ENCODE results near the gene CHRNB1.

The CHRNB1 gene

DNA sequence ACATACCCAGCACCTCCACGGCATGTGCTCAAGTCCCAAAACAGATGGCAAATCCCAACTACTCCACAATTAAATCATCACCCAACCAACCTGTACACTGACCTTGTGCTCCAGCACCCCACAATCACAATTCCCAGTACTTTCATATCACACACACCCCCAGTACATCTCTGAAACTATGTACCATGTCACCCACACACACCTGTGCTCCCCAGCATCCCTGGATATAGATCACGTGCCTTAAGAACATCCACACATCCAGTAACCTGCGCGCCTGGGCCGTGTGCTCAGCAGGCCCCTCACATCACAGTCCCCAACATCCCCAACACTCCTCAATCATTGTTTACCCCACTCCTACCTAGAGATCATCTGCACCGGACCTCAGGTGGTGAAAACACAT is 35.1 kb upstream of the CHRNB1 start:
- no peak overlapping the region for H3K27ac ChIP-seq
- TF ChIP-seq, protein P1, sequence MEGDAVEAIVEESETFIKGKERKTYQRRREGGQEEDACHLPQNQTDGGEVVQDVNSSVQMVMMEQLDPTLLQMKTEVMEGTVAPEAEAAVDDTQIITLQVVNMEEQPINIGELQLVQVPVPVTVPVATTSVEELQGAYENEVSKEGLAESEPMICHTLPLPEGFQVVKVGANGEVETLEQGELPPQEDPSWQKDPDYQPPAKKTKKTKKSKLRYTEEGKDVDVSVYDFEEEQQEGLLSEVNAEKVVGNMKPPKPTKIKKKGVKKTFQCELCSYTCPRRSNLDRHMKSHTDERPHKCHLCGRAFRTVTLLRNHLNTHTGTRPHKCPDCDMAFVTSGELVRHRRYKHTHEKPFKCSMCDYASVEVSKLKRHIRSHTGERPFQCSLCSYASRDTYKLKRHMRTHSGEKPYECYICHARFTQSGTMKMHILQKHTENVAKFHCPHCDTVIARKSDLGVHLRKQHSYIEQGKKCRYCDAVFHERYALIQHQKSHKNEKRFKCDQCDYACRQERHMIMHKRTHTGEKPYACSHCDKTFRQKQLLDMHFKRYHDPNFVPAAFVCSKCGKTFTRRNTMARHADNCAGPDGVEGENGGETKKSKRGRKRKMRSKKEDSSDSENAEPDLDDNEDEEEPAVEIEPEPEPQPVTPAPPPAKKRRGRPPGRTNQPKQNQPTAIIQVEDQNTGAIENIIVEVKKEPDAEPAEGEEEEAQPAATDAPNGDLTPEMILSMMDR (conservative IDR thresholded peaks at IDR 0.05), result no peak
- no peak for TF ChIP-seq ZFX (IDR thresholded peaks at IDR 0.05)

DNA sequence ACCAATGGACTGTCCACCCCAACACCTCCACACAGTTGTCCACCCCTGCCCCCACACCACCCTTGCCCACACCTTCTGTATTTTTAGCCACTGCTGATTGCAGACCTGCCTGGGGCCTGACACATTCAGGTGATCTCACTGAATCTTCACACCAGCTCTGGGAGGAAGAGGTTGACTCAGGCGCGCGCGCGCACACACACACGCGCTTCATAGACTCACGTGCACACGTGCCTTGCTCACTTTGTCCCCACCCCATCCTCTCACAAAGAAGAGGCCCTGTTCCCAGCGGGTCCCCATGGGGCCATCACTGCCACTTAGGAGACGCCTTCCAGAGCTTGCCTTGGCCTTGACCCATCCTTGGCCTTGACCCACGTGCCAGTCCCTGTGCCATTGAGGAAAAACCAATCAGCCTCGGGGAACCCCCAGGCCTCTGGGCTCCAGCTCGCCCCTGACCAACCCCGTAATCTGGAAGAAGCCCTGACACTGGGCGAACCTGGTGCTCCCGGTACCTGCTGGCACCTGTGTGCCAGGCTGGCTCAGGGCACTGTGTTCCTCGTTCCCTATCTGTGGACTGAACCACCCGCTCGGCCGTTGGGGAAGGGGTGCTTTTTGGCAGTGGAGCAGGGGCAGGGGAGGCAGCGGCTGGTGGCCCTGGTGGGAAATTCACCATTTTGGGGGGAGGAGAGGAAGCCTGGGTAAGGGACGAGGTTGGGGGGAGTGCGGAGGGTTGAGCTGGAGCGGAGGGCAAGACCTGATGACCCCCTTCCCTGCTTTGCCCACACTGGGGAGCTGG is 34.0 kb upstream of the CHRNB1 start:
- TF ChIP-seq, protein P1 (conservative IDR thresholded peaks at IDR 0.05), result no peak
- no peak for TF ChIP-seq ZFX (IDR thresholded peaks at IDR 0.05)
- H3K27ac ChIP-seq, result no peak overlapping the region

DNA sequence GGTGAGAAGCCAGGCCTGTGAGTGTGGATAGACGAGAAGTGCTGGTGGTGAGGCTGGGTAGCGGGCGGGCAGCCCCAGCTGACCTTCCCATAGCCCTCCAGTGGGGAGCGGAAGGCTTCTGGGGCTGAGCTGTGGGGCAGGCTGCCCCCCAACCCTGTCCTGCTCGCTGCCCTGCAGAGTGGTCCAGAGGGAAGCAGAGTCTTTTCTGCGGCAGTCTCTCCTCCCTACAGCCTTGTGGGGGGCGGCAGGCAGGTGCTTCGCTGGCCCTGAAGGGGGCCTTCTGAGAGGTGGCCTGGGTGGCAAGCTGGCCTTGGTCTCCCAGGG is 33.5 kb upstream of the CHRNB1 start:
- no peak overlapping the region for H3K27ac ChIP-seq
- TF ChIP-seq ZFX (IDR thresholded peaks at IDR 0.05), result no peak
- TF ChIP-seq, protein P1 (conservative IDR thresholded peaks at IDR 0.05), result no peak

DNA sequence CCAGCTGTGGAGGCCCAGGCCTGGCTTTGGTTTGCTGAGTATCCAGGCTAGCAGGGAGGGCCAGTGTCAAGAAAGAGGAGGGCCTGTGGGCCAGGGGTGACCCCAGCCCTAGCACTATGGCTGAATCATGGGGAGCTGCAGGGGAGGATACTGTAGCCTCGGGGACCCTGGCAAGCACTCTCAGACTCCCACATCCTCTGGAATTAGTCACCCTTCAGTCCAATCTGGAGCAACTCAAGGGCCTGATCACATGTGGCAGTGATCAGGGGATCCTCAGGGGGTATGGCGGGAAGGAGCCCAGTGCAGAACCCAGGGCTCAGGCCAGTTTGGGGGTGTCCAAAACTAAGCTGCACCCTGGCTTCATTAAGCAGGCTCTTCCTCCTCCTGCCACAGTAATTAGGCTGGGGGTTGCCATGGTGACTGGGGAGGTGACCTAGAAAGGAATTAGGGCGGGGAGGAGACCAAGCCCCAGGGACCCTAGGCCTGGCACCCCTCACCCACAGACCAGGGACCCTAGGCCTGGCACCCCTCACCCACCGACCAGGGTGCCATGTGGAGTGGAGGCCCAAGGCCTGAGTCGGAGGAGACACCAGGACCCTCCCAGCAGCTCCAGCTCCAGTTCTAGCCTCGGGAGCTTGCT is 31.4 kb upstream of the CHRNB1 start:
- TF ChIP-seq ZFX (IDR thresholded peaks at IDR 0.05), result no peak
- TF ChIP-seq, protein P1 (conservative IDR thresholded peaks at IDR 0.05), result no peak
- H3K27ac ChIP-seq, result no peak overlapping the region

DNA sequence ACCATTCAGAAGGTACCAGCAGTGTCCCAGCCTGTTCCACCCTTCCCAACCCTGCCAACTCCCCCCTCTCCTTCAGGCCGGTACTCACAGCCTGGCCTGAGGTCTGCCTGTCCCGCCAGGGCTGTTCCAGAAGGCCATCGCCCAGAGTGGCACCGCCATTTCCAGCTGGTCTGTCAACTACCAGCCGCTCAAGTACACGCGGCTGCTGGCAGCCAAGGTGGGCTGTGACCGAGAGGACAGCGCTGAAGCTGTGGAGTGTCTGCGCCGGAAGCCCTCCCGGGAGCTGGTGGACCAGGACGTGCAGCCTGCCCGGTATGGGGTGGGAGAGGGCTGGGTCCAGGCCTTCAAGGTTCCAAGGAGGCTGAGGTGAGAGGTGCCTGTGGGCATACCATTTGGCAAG is 30.0 kb upstream of the CHRNB1 start:
- no peak for TF ChIP-seq ZFX (IDR thresholded peaks at IDR 0.05)
- TF ChIP-seq, protein P1 (conservative IDR thresholded peaks at IDR 0.05), result no peak
- H3K27ac ChIP-seq, result no peak overlapping the region

DNA sequence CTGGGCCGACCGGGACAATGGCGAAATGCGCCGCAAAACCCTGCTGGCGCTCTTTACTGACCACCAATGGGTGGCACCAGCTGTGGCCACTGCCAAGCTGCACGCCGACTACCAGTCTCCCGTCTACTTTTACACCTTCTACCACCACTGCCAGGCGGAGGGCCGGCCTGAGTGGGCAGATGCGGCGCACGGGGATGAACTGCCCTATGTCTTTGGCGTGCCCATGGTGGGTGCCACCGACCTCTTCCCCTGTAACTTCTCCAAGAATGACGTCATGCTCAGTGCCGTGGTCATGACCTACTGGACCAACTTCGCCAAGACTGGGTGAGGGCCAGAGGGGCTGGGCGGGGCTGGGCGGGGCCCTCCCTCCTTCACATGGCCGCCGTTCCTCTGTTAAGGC is 29.1 kb upstream of the CHRNB1 start:
- H3K27ac ChIP-seq, result no peak overlapping the region

DNA sequence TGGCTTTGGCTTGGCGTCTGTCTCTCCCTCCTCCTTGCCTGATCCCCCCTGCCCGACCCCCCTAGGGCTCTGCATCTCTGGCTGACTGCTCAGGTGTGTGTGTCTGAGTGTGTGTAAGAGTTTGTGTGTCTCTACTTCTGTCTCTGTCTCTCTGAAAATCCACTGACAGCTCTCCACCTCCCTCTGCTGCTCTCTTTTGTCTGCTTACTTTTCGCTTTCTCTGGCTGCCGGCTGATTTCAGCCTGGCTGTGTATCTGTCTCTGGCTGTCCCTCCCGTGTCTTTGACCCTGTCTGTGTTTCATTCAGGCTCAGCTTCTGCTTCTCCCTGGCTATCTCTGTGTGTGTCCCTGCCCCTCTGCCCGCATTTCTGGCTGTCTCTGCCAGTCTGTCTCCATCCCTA is 28.5 kb upstream of the CHRNB1 start:
- H3K27ac ChIP-seq, result no peak overlapping the region
- no peak for TF ChIP-seq ZFX (IDR thresholded peaks at IDR 0.05)
- TF ChIP-seq, protein P1 (conservative IDR thresholded peaks at IDR 0.05), result no peak

More for the DNA sequence above, 29.1 kb upstream of the CHRNB1 start:
- TF ChIP-seq ZFX (IDR thresholded peaks at IDR 0.05), result no peak
- TF ChIP-seq, protein P1 (conservative IDR thresholded peaks at IDR 0.05), result no peak

All from C4-2B (cell line).